IMR-90 (cell line): ENCODE measurements around the gene C1orf74. TPM values are rescaled to one million over a fixed set of nuclear protein-coding genes. Genes with fewer than 3 reads are reported as not detected.

Experiments
- ATAC-seq: fragments of 200-7000 bp; cut with Tn5 transposase; 2 replicates; pipeline ENCODE4 v1.9.1; 2020; ENCODE audit warnings: low read depth, mild to moderate bottlenecking, moderate library complexity
- BruUV-seq: library from RNA; stranded (reverse); fragments of 400-500 nt; replicated peaks from 2 replicates; lab custom pipeline; 2021; lab: Mats Ljungman, UMichigan
- CTCF ChIA-PET: fragments of 300-600 bp; formaldehyde crosslinking; extraction: SDS; loops from one replicate; lab custom pipeline; 2021; ENCODE audit warnings: antibody characterized with exemption; lab: Yijun Ruan, JAX
- POLR2A ChIA-PET: fragments of 300-600 bp; sonication (Branson Sonifier 250); formaldehyde crosslinking; loops from one replicate; lab custom pipeline; 2022; ENCODE audit warnings: antibody characterized with exemption; ENCODE audit not compliant: unreplicated experiment; lab: Charles Lee
- DNase-seq: peaks from one replicate; pipeline ENCODE4 v3.0.0; 2013
- H2AFZ ChIP-seq: replicated peaks from 2 replicates; pipeline ENCODE3; 2013; ENCODE audit warnings: low read length, mild to moderate bottlenecking; ENCODE audit not compliant: poor library complexity
- H2AK5ac ChIP-seq: 2 replicates; pipeline ENCODE4 v1.6.1; 2013; ENCODE audit warnings: low read depth, low read length, inconsistent platforms
- H2AK9ac ChIP-seq: replicated peaks from 2 replicates; pipeline ENCODE3; 2013; ENCODE audit warnings: mild to moderate bottlenecking, low read depth, low read length, moderate library complexity; ENCODE audit not compliant: poor library complexity
- H2BK120ac ChIP-seq: 2 replicates; pipeline ENCODE4 v1.6.1; 2013; ENCODE audit warnings: low read depth, low read length, inconsistent platforms
- H2BK15ac ChIP-seq: 3 replicates; pipeline ENCODE4 v1.6.1; 2013; ENCODE audit warnings: low read depth, low read length, inconsistent platforms
- H2BK20ac ChIP-seq: 2 replicates; pipeline ENCODE4 v1.6.1; 2013; ENCODE audit warnings: low read depth, mild to moderate bottlenecking, inconsistent platforms, low read length, moderate library complexity
- H2BK5ac ChIP-seq: 2 replicates; pipeline ENCODE4 v1.6.1; 2013; ENCODE audit warnings: mild to moderate bottlenecking, low read depth, low read length, inconsistent platforms; ENCODE audit not compliant: poor library complexity, severe bottlenecking
- H3K14ac ChIP-seq: replicated peaks from 2 replicates; pipeline ENCODE4 v1.6.1; 2013; ENCODE audit warnings: low read depth, low read length, inconsistent platforms
- H3K18ac ChIP-seq: 2 replicates; pipeline ENCODE4 v1.6.1; 2013; ENCODE audit warnings: low read depth, low read length, control low read depth
- H3K23ac ChIP-seq: 2 replicates; pipeline ENCODE4 v1.6.1; 2013; ENCODE audit warnings: low read depth, low read length, inconsistent platforms
- H3K27ac ChIP-seq: 2 replicates; pipeline ENCODE4 v1.5.1; 2013; ENCODE audit warnings: mild to moderate bottlenecking, control low read depth, low read length; ENCODE audit not compliant: insufficient read depth
- H3K27me3 ChIP-seq: 2 replicates; pipeline ENCODE4 v1.6.1; 2013; ENCODE audit warnings: low read length; ENCODE audit not compliant: control insufficient read depth, insufficient read depth
- H3K36me3 ChIP-seq: 2 replicates; pipeline ENCODE4 v1.6.1; 2013; ENCODE audit warnings: low read length, mixed read lengths; ENCODE audit not compliant: control insufficient read depth, insufficient read depth
- H3K4ac ChIP-seq: 2 replicates; pipeline ENCODE4 v1.6.1; 2013; ENCODE audit warnings: low read depth, low read length, inconsistent platforms
- H3K4me1 ChIP-seq: 2 replicates; pipeline ENCODE4 v1.6.1; 2013; ENCODE audit warnings: low read length, mixed read lengths; ENCODE audit not compliant: control insufficient read depth, insufficient read depth
- H3K4me2 ChIP-seq: 2 replicates; pipeline ENCODE4 v1.6.1; 2013; ENCODE audit warnings: low read depth, mild to moderate bottlenecking, control low read depth, low read length, moderate library complexity
- H3K4me3 ChIP-seq: 2 replicates; pipeline ENCODE4 v1.5.1; 2013; ENCODE audit warnings: low read depth, mild to moderate bottlenecking, control low read depth, low read length, moderate library complexity; ENCODE audit not compliant: insufficient read depth
- H3K56ac ChIP-seq: 2 replicates; pipeline ENCODE4 v1.6.1; 2013; ENCODE audit warnings: low read length, inconsistent platforms; ENCODE audit not compliant: insufficient read depth; ENCODE audit errors: extremely low read depth
- H3K79me1 ChIP-seq, 2 experiments: 2 replicates each; pipeline ENCODE4 v1.6.1; 2013; ENCODE audit warnings: low read length in 2 of 2, inconsistent platforms in 1 of 2, low read depth in 1 of 2
- H3K9ac ChIP-seq: 2 replicates; pipeline ENCODE4 v1.6.1; 2013; ENCODE audit warnings: low read depth, low read length, control low read depth
- H3K9me1 ChIP-seq: 2 replicates; pipeline ENCODE4 v1.6.1; 2013; ENCODE audit warnings: low read length, inconsistent platforms; ENCODE audit not compliant: insufficient read depth
- H3K9me3 ChIP-seq: 2 replicates; pipeline ENCODE4 v1.6.1; 2013; ENCODE audit warnings: low read length; ENCODE audit not compliant: control insufficient read depth, insufficient read depth
- H4K20me1 ChIP-seq: 2 replicates; pipeline ENCODE4 v1.6.1; 2013; ENCODE audit warnings: low read length, inconsistent platforms; ENCODE audit not compliant: insufficient read depth
- H4K5ac ChIP-seq: 2 replicates; pipeline ENCODE4 v1.6.1; 2013; ENCODE audit warnings: mild to moderate bottlenecking, low read depth, low read length, control low read depth
- H4K8ac ChIP-seq, 2 experiments: 2 replicates each; pipeline ENCODE4 v1.6.1; 2013; ENCODE audit warnings: low read depth in 2 of 2, low read length in 2 of 2, control low read depth in 1 of 2, inconsistent platforms in 1 of 2
- H4K91ac ChIP-seq: 2 replicates; pipeline ENCODE4 v1.6.1; 2013; ENCODE audit warnings: low read depth, low read length, inconsistent platforms; ENCODE audit not compliant: insufficient read depth
- BHLHE40 ChIP-seq: fragments of 150-350 bp; IDR thresholded peaks from 2 replicates; pipeline ENCODE4 v1.6.1; 2016; ENCODE audit warnings: mild to moderate bottlenecking, low read depth, low read length
- CEBPB ChIP-seq: IDR thresholded peaks from 2 replicates; pipeline ENCODE4 v1.6.1; 2012; ENCODE audit warnings: low read depth, low read length, improper control_type of control experiment
- CHD1 ChIP-seq: IDR thresholded peaks from 2 replicates; pipeline ENCODE4 v1.6.1; 2012; ENCODE audit warnings: low read depth, low read length, improper control_type of control experiment
- CTCF ChIP-seq: conservative IDR thresholded peaks from 2 replicates; pipeline ENCODE4 v1.5.1; 2012; ENCODE audit warnings: mild to moderate bottlenecking, low read depth, low read length, improper control_type of control experiment
- ELK1 ChIP-seq: fragments of 150-350 bp; IDR thresholded peaks from 2 replicates; pipeline ENCODE4 v1.6.1; 2016; ENCODE audit warnings: low read depth, mild to moderate bottlenecking, low read length, moderate library complexity, borderline replicate concordance
- FOS ChIP-seq: fragments of 150-350 bp; IDR thresholded peaks from 2 replicates; pipeline ENCODE4 v1.6.1; 2016; ENCODE audit warnings: low read depth, low read length
- MAFK ChIP-seq: IDR thresholded peaks from 2 replicates; pipeline ENCODE4 v1.6.1; 2012; ENCODE audit warnings: low read depth, low read length, improper control_type of control experiment
- MAZ ChIP-seq: IDR thresholded peaks from 2 replicates; pipeline ENCODE4 v1.6.1; 2012; ENCODE audit warnings: low read depth, mild to moderate bottlenecking, low read length, improper control_type of control experiment, moderate library complexity, borderline replicate concordance
- POLR2A ChIP-seq: IDR thresholded peaks from 2 replicates; pipeline ENCODE4 v1.6.1; 2012; ENCODE audit warnings: mild to moderate bottlenecking, low read depth, low read length
- RAD21 ChIP-seq: IDR thresholded peaks from 2 replicates; pipeline ENCODE4 v1.6.1; 2012; ENCODE audit warnings: low read length, improper control_type of control experiment
- RCOR1 ChIP-seq: IDR thresholded peaks from 2 replicates; pipeline ENCODE4 v1.6.1; 2012; ENCODE audit warnings: mild to moderate bottlenecking, low read length, improper control_type of control experiment; ENCODE audit not compliant: insufficient replicate concordance
- RFX5 ChIP-seq: IDR thresholded peaks from 2 replicates; pipeline ENCODE4 v1.8.0; 2012; ENCODE audit warnings: low read depth, mild to moderate bottlenecking, low read length, moderate library complexity
- USF2 ChIP-seq: fragments of 150-350 bp; IDR thresholded peaks from 2 replicates; pipeline ENCODE4 v1.6.1; 2017; ENCODE audit warnings: mild to moderate bottlenecking, antibody characterized with exemption, low read length, low read depth
- WGBS, 2 experiments: methylation state at CpG; one replicate each; pipeline versions ENCODE4 v1.1.5 to v1.1.7; 2013; ENCODE audit warnings: missing lambda C conversion rate in 2 of 2; ENCODE audit not compliant: insufficient read length in 1 of 2; ENCODE audit errors: extremely low coverage in 2 of 2; 5-methylcytosine and 5-hydroxymethylcytosine counted together
- dilution Hi-C: fragments of 300-500 bp; cut with HindIII; formaldehyde crosslinking; loops from one replicate; pipeline ENCODE4 v1.14.3; 2018; ENCODE audit warnings: low sequenced_read_pairs; ENCODE audit not compliant: unreplicated experiment
- in situ Hi-C: fragments of 300-500 bp; cut with MboI; formaldehyde crosslinking; loops from 3 replicates; pipeline ENCODE4 v1.14.3; 2019; ENCODE audit warnings: low sequenced_read_pairs, inconsistent platforms, mixed read lengths
- intact Hi-C: fragments of 100-400 bp; cut with micrococcal nuclease; formaldehyde crosslinking; loops from 2 replicates; pipeline ENCODE4 v1.10.0; 2022
- polyA plus RNA-seq, 3 experiments: library from polyadenylated mRNA; depleted of rRNA; stranded (reverse); fragments of >200 nt; gene quantifications; 2 replicates each; pipeline ENCODE4 v1.2.3, GENCODE V29; 2012; ENCODE audit warnings: low replicate concordance in 1 of 3
- total RNA-seq: library from RNA; depleted of rRNA; stranded (reverse); fragments of >200 nt; gene quantifications from 2 replicates; pipeline ENCODE4 v1.2.3, GENCODE V29; 2012

Gene C1orf74
- total and polyA plus RNA-seq, 2 of the 4 experiments (the other 2 are of a cell fraction) = 1.1 to 4.3 TPM

GRCh38 chr1:209807509-209807908 lies 23.1 kb upstream of the C1orf74 start:
- TF ChIP-seq ELK1 (no peak), RAD21 (no peak), RCOR1 (no peak), CEBPB (no peak), CTCF (no peak), FOS (no peak), CHD1 (no peak), MAFK (no peak), RFX5 (no peak), BHLHE40 (no peak), POLR2A (no peak), USF2 (no peak), MAZ (no peak)
- Histone ChIP-seq H3K23ac (no peak overlapping the region), H3K56ac (no peak overlapping the region), H3K4me2 (no peak overlapping the region), H4K8ac (no peak overlapping the region), H3K36me3 (no peaks in the 10 kb centered on the region), H3K14ac (no peak overlapping the region), H3K4me3 (no peak overlapping the region), H3K9ac (no peak overlapping the region), H2BK20ac (peak overlapping the region; percentile 37; the same call in 1 of the 2 replicates), H2BK120ac (no peak overlapping the region; the same call in 1 of the 2 replicates), H2BK15ac (no peak overlapping the region; the same call in 2 of the 3 replicates), H3K9me3 (no peaks in the 10 kb centered on the region), H3K4ac (no peak overlapping the region), H2AK5ac (no peak overlapping the region), H3K27me3 (peaks cover 2% of the 10 kb centered on the region; the same call in 1 of the 2 replicates), H4K91ac (no peak overlapping the region), H4K20me1 (no peaks in the 10 kb centered on the region), H3K9me1 (peaks cover 3% of the 10 kb centered on the region; the same call in 1 of the 2 replicates), H2AFZ (no peak overlapping the region), H2AK9ac (peak overlapping the region; percentile 70), H3K27ac (no peak overlapping the region), H3K79me1 (no peaks in the 10 kb centered on the region), H3K4me1 (peaks cover 5% of the 10 kb centered on the region; the same call in 1 of the 2 replicates), H3K18ac (no peak overlapping the region), H2BK5ac (no peak overlapping the region), H4K5ac (no peak overlapping the region)
- ATAC-seq (no peak), DNase-seq (no peak)
- WGBS, 2 experiments = no CpG with 5 or more reads among the region's 4 CpGs
- no TSS peak for BruUV-seq
- in situ Hi-C loops = no loop called here
- intact Hi-C loops = no loop called here
- POLR2A ChIA-PET = interaction anchor here (0.6 kb wide), 1 partner anchor 32 kb away, joined by 8 read pairs; no protein-coding TSS in a partner anchor
- dilution Hi-C loops = loop anchor here (25.0 kb wide), 1 partner anchor 180 kb away; no protein-coding TSS in a partner anchor
- CTCF ChIA-PET = interaction anchor here (1.4 kb wide), 1 partner anchor 15 kb away, joined by 7 read pairs; no protein-coding TSS in a partner anchor
